ENCODE data around the gene DDX24. TPM values are rescaled to one million over a fixed set of nuclear protein-coding genes. Genes with fewer than 3 reads are reported as not detected.

DDX24 gene
- total RNA-seq, 1 donor from 2014 or later: 163 TPM

- peak in 1 of 2 donors; percentile 61 for ATAC-seq
Measured at GRCh38 chr14:94066089-94066676, 14.8 kb downstream of the DDX24 start.

DNA sequence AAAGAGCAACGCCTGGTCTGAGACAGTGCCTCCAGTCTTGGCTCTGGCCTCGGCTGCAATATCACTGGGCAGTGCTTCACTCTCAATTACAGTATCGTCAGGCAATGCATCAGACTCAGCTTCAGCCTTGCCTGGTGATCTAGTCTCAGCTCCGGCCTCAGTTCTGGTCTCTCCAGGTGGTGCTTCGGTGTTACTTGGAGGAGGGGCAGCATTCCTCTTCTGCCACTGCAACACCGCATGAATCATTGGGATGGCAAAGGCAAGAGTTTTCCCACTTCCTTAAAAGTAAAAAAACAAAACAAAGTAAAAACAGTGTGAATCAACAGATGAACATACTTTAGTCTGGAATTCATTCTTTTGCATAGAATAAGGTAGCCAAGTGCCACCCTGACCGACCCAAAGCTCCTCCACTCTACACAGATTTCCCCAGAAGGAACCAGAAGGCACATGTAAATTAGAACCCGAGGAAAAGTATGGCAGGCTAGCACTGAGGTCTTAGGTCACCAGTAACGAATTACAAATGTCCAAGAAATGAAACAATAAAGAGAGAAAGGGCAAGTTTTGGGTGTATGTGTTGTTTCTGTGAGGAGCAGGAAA lies 18.6 kb downstream of the DDX24 start:
- H3K27ac ChIP-seq: no peak overlapping the region

More at GRCh38 chr14:94066089-94066676, 14.8 kb downstream of the DDX24 start:
- no peak for TF ChIP-seq CTCF (IDR thresholded peaks at IDR 0.05)
- Histone ChIP-seq H3K27ac (no peak overlapping the region), H3K4me1 (peaks cover 18% of the 10 kb centered on the region), H3K4me3 (no peak overlapping the region), H3K27me3 (ENCODE audit: low read depth) (no peaks in the 10 kb centered on the region), H3K36me3 (peaks cover 14% of the 10 kb centered on the region), H3K9me3 (peaks cover 10% of the 10 kb centered on the region)
- intact Hi-C loops (cut with DNase I): no loop called here
- DNase-seq: no peak

DNA sequence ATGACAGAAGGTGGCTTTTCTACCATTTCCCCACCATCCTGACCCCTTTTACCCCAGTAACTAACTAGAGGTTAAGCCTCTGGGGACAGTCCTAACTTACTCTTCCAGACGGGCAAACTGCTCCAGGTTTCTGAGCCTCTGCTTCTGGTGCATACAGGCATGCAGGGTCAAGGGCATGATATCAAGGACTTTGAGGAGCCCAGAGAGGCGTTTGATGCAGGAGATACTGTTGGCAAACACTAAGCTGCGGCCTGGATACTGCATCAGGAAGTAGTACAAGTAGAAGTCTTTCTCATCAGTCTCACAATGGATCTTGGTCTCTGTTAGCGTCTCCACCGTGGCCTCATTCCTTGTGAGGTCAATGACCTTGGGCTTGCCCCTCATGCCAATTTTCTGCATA lies 21.0 kb downstream of the DDX24 start:
- ATAC-seq: no peak
- intact Hi-C loops (cut with DNase I): no loop called here

More for the DNA sequence above, 18.6 kb downstream of the DDX24 start:
- no peak for TF ChIP-seq CTCF (IDR thresholded peaks at IDR 0.05)
- DNase-seq (no peak), ATAC-seq (no peak)
- Histone ChIP-seq H3K9me3 (no peaks in the 10 kb centered on the region), H3K4me3 (no peak overlapping the region), H3K36me3 (peaks cover 52% of the 10 kb centered on the region), H3K4me1 (peaks cover 27% of the 10 kb centered on the region), H3K27me3 (ENCODE audit: low read depth) (no peaks in the 10 kb centered on the region)
- intact Hi-C loops (cut with DNase I): no loop called here

GRCh38 chr14:94058674-94059138 lies 22.3 kb downstream of the DDX24 start:
- Histone ChIP-seq H3K27me3 (ENCODE audit: low read depth) (no peaks in the 10 kb centered on the region), H3K36me3 (peaks cover 89% of the 10 kb centered on the region), H3K27ac (no peak overlapping the region), H3K4me3 (no peak overlapping the region), H3K4me1 (peaks cover 9% of the 10 kb centered on the region), H3K9me3 (no peaks in the 10 kb centered on the region)
- intact Hi-C loops (cut with DNase I): no loop called here
- ATAC-seq (peak; percentile 34 to 40), DNase-seq (no peak)
- TF ChIP-seq CTCF (IDR thresholded peaks at IDR 0.05): no peak

More for the DNA sequence above, 21.0 kb downstream of the DDX24 start:
- peaks cover 76% of the 10 kb centered on the region for H3K36me3 ChIP-seq
- peaks cover 9% of the 10 kb centered on the region for H3K4me1 ChIP-seq
- DNase-seq: no peak
- H3K27ac ChIP-seq: no peak overlapping the region
- no peak for TF ChIP-seq CTCF (IDR thresholded peaks at IDR 0.05)
- H3K9me3 ChIP-seq: no peaks in the 10 kb centered on the region
- no peak overlapping the region for H3K4me3 ChIP-seq
- no peaks in the 10 kb centered on the region for H3K27me3 ChIP-seq (ENCODE audit: low read depth)

GRCh38 chr14:94058128-94058673 lies 22.8 kb downstream of the DDX24 start:
- intact Hi-C loops (cut with DNase I): no loop called here
- DNase-seq (no peak), ATAC-seq (peak in 1 of 2 donors; percentile 5)
- H3K27ac ChIP-seq: no peak overlapping the region
- no peaks in the 10 kb centered on the region for H3K27me3 ChIP-seq (ENCODE audit: low read depth)
- no peak overlapping the region for H3K4me3 ChIP-seq
- H3K4me1 ChIP-seq: peaks cover 9% of the 10 kb centered on the region
- no peak for TF ChIP-seq CTCF (IDR thresholded peaks at IDR 0.05)
- no peaks in the 10 kb centered on the region for H3K9me3 ChIP-seq
- H3K36me3 ChIP-seq: peaks cover 93% of the 10 kb centered on the region
